Measurements from ENCODE around the gene ACCS. TPM values are rescaled to one million over a fixed set of nuclear protein-coding genes. Genes with fewer than 3 reads are reported as not detected.

Gene ACCS
- total RNA-seq, 1 experiment from 2014 or later, result 7.5 TPM

DNA sequence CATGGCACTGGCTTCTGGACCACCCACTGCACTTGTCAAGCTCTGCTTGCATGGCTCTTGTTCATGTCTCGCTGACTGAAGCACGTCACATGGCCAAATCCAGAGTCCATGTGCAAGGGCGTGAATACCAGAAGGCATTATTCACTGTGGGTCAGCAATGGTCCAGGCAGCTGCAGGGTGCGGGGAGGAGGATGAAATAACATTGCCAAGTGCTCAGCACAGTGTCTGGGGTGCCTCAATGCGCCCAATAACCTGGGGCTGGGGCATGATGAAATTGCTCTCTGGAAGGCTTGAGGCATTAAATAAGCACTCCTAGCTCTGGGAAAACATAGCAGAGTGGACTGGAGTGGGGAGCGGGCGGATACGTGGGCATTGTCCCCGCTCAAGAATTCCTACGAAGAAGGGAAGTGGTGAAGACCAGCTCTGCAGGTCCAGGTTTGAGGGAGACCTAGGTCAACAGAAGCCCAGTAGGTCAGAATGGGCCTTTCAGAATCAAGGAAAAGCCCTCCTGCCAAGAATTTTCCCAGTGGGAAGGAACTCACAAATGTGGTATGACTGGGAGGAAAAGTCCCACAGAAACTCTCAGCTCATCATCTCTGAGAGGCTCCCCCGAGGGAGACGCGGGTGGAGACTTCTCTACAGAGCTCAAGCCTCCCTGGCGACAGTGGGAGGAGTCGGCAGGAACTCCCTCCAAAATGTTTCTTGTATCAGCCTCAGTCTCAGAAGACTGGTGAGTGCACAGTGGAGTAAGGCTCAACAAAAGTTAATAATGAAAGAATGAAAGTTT, 33.6 kb upstream of the ACCS start:
- Histone ChIP-seq H4K5ac (ENCODE audit: insufficient read length, low read depth, low read length) (no peak overlapping the region), H4K8ac (replicated peaks; ENCODE audit: insufficient read length, low read depth, low read length) (no peak overlapping the region), H3K27me3 (ENCODE audit: insufficient read depth, low read length) (no peaks in the 10 kb centered on the region), H3K4ac (ENCODE audit: low read depth, low read length) (no peak overlapping the region), H3K23ac (ENCODE audit: insufficient read length, low read depth, low read length) (no peak overlapping the region), H3T11ph (ENCODE audit: low read length) (no peak overlapping the region), H3K79me2 (ENCODE audit: insufficient read depth, low read length) (no peaks in the 10 kb centered on the region), H3K23me2 (ENCODE audit: insufficient read length, low read depth, low read length, poor library complexity, severe bottlenecking) (no peaks in the 10 kb centered on the region), H4K20me1 (ENCODE audit: control insufficient read depth, insufficient read depth, insufficient read length) (no peaks in the 10 kb centered on the region), H3K27ac (ENCODE audit: insufficient read length, low read depth, low read length) (no peak overlapping the region), H2AK5ac (ENCODE audit: insufficient read length, low read length) (no peak overlapping the region), H2BK120ac (ENCODE audit: low read depth, low read length, poor library complexity, severe bottlenecking) (no peak overlapping the region), H2BK5ac (ENCODE audit: insufficient read length, low read length) (no peak overlapping the region), H2BK12ac (ENCODE audit: insufficient read length, low read depth, low read length) (no peak overlapping the region), H3K4me2 (ENCODE audit: insufficient read depth, insufficient read length, low read length) (no peak overlapping the region), H3K9ac (ENCODE audit: extremely low read depth, insufficient read length, low read length) (no peak overlapping the region), H3K14ac (ENCODE audit: insufficient read depth, low read length) (no peak overlapping the region; the same call in 1 of the 2 replicates), H4K91ac (ENCODE audit: insufficient read length, low read depth, low read length) (no peak overlapping the region), H2BK20ac (ENCODE audit: low read depth, low read length, poor library complexity, severe bottlenecking) (no peak overlapping the region), H2BK15ac (ENCODE audit: low read depth, low read length) (no peak overlapping the region), H2AFZ (ENCODE audit: low read length) (no peak overlapping the region), H3K18ac (ENCODE audit: insufficient read length, low read depth, low read length) (no peak overlapping the region), H3K4me1 (ENCODE audit: insufficient read depth, low read length) (peaks cover 6% of the 10 kb centered on the region; the same call in 1 of the 2 replicates), H3K56ac (ENCODE audit: insufficient read length, low read depth, low read length) (no peak overlapping the region), H3K79me1 (ENCODE audit: insufficient read depth, low read depth, low read length, poor library complexity, severe bottlenecking) (no peaks in the 10 kb centered on the region), H3K9me3 (ENCODE audit: control insufficient read depth, low read depth, low read length) (no peaks in the 10 kb centered on the region)
- no peaks in the 10 kb centered on the region for H3K9me3 Mint-ChIP-seq
- H3K27me3 Mint-ChIP-seq (ENCODE audit: low read depth), result peaks cover 18% of the 10 kb centered on the region
- H3K4me3 Mint-ChIP-seq, result peak overlapping the region in 1 of 2 experiments; percentile 36; a peak in 1 of 5 replicates
- H3K36me3 Mint-ChIP-seq (ENCODE audit: insufficient read depth in 1 of 3, low read depth in 3 of 3), result no peaks in the 10 kb centered on the region; a peak in 1 of 7 replicates
- peaks cover 28 to 38% of the 10 kb centered on the region in 2 experiments for H3K4me1 Mint-ChIP-seq
- WGBS (ENCODE audit: extremely low coverage, insufficient read length, low lambda C conversion rate), result no CpG with 5 or more reads among the region's 15 CpGs
- TF ChIP-seq, protein P1, sequence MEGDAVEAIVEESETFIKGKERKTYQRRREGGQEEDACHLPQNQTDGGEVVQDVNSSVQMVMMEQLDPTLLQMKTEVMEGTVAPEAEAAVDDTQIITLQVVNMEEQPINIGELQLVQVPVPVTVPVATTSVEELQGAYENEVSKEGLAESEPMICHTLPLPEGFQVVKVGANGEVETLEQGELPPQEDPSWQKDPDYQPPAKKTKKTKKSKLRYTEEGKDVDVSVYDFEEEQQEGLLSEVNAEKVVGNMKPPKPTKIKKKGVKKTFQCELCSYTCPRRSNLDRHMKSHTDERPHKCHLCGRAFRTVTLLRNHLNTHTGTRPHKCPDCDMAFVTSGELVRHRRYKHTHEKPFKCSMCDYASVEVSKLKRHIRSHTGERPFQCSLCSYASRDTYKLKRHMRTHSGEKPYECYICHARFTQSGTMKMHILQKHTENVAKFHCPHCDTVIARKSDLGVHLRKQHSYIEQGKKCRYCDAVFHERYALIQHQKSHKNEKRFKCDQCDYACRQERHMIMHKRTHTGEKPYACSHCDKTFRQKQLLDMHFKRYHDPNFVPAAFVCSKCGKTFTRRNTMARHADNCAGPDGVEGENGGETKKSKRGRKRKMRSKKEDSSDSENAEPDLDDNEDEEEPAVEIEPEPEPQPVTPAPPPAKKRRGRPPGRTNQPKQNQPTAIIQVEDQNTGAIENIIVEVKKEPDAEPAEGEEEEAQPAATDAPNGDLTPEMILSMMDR (conservative IDR thresholded peaks at IDR 0.05), result no peak
- DNase-seq, result no peak
- H3K27ac Mint-ChIP-seq, result no peak overlapping the region

All from H9 (cell line).